HepG2 (cell line): ENCODE data around the gene USP32. TPM values are rescaled to one million over a fixed set of nuclear protein-coding genes. Genes with fewer than 3 reads are reported as not detected.

Experiments used
- ATAC-seq: fragments of 200-7000 bp; cut with Tn5 transposase; 3 replicates; pipeline ENCODE4 v1.9.1; 2020; ENCODE audit warnings: mild to moderate bottlenecking, moderate library complexity
- BruUV-seq: library from RNA; stranded (reverse); fragments of 400-500 nt; replicated peaks from 2 replicates; lab custom pipeline; 2021; lab: Mats Ljungman, UMichigan
- CTCF ChIA-PET: fragments of 300-600 bp; formaldehyde crosslinking; extraction: SDS; loops from one replicate; lab custom pipeline; 2021; ENCODE audit warnings: low total read pairs, inconsistent platforms, low intra/inter-chr PET ratio; lab: Yijun Ruan, JAX
- POLR2A ChIA-PET: fragments of 350-600 bp; sonication (Branson Sonifier 250); formaldehyde crosslinking; loops from one replicate; lab custom pipeline; 2020; ENCODE audit warnings: antibody characterized with exemption, inconsistent platforms; lab: Yijun Ruan, JAX
- DNase-seq: peaks from one replicate; pipeline ENCODE4 v3.0.0-alpha.2; 2015; ENCODE audit warnings: low spot score
- FAIRE-seq: peaks from 3 replicates; lab custom pipeline; 2011; peaks lifted over from hg19 to GRCh38; lab: Jason Lieb, UNC
- H2AFZ ChIP-seq: one replicate; pipeline ENCODE4 v1.6.1; 2011; ENCODE audit warnings: low read length, inconsistent platforms
- H3K27ac ChIP-seq: fragments of 300-600 bp; 3 replicates; pipeline ENCODE4 v1.8.0; 2011; ENCODE audit warnings: mixed run types, mild to moderate bottlenecking, mixed read lengths, low read length, inconsistent platforms; ENCODE audit not compliant: insufficient read depth; ENCODE audit errors: extremely low read length
- H3K27me3 ChIP-seq, 2 experiments: fragments of 200-600 bp in 1 of 2; 2 replicates in 1 of 2; 3 replicates in 1 of 2; pipeline versions ENCODE4 v1.6.0 to v1.8.0; 2011; ENCODE audit warnings: low read length in 2 of 2, mild to moderate bottlenecking in 2 of 2, moderate library complexity in 2 of 2, inconsistent platforms in 1 of 2; ENCODE audit not compliant: insufficient read depth in 2 of 2, control insufficient read depth in 1 of 2
- H3K36me3 ChIP-seq, 2 experiments: fragments of 200-600 bp in 1 of 2; replicated peaks in 1 of 2; 2 replicates in 1 of 2; 3 replicates in 1 of 2; pipeline versions ENCODE4 v1.5.1 to v1.8.0; 2011; ENCODE audit warnings: low read length in 2 of 2, inconsistent platforms in 1 of 2; ENCODE audit not compliant: insufficient read depth in 2 of 2, control insufficient read depth in 1 of 2
- H3K4me1 ChIP-seq: 2 replicates; pipeline ENCODE4 v1.5.1; 2012; ENCODE audit warnings: low read length, inconsistent platforms; ENCODE audit not compliant: insufficient read depth
- H3K4me2 ChIP-seq: 2 replicates; pipeline ENCODE4 v1.6.0; 2011; ENCODE audit warnings: low read depth, low read length, inconsistent platforms
- H3K4me3 ChIP-seq, 3 experiments: fragments of 200-600 bp in 1 of 3; sonication (generic), shearing (Covaris generic) in 1 of 3; replicated peaks in 1 of 3; 2 replicates each; pipeline ENCODE4 v1.5.1; 2011 to 2016; ENCODE audit warnings: low read length in 3 of 3, inconsistent platforms in 2 of 3, low read depth in 2 of 3, mild to moderate bottlenecking in 2 of 3, control low read depth in 1 of 3, mixed read lengths in 1 of 3; ENCODE audit not compliant: insufficient read depth in 1 of 3
- H3K79me2 ChIP-seq: one replicate; pipeline ENCODE4 v1.6.1; 2011; ENCODE audit warnings: low read length, inconsistent platforms; ENCODE audit not compliant: insufficient read depth
- H3K9ac ChIP-seq: 2 replicates; pipeline ENCODE4 v1.6.0; 2011; ENCODE audit warnings: mild to moderate bottlenecking, low read depth, low read length, inconsistent platforms; ENCODE audit not compliant: insufficient read depth
- H3K9me3 ChIP-seq: 2 replicates; pipeline ENCODE4 v1.5.1; 2012; ENCODE audit warnings: mild to moderate bottlenecking, low read length
- H4K20me1 ChIP-seq: 2 replicates; pipeline ENCODE4 v1.6.0; 2011; ENCODE audit warnings: inconsistent platforms, mild to moderate bottlenecking, low read length, moderate library complexity; ENCODE audit not compliant: insufficient read depth
- DPF2 ChIP-seq: sonication (generic); formaldehyde crosslinking; IDR thresholded peaks from 2 replicates; pipeline ENCODE4 v1.4.0; 2020; ENCODE audit warnings: mild to moderate bottlenecking, low read depth, missing genetic modification reagents, borderline replicate concordance
- IRF2 ChIP-seq: IDR thresholded peaks from 2 replicates; pipeline ENCODE4 v1.6.1; 2018; ENCODE audit warnings: missing genetic modification reagents, missing compliant biosample characterization
- MED8 ChIP-seq: sonication (generic); formaldehyde crosslinking; IDR thresholded peaks from 2 replicates; pipeline ENCODE4 v1.8.1; 2023; ENCODE audit warnings: mild to moderate bottlenecking, missing genetic modification reagents; ENCODE audit not compliant: insufficient replicate concordance
- TCF12 ChIP-seq, 2 experiments: fragments of 450-650 bp in 1 of 2; sonication (generic) in 1 of 2; formaldehyde crosslinking in 1 of 2; IDR thresholded peaks; 2 replicates each; pipeline versions ENCODE4 v1.6.1 to v1.8.0; 2017 to 2022; ENCODE audit warnings: antibody characterized with exemption in 1 of 2, mild to moderate bottlenecking in 1 of 2, missing genetic modification reagents in 1 of 2, moderate library complexity in 1 of 2
- ZMYM3 ChIP-seq: sonication (generic); formaldehyde crosslinking; IDR thresholded peaks from 2 replicates; pipeline ENCODE4 v1.5.1; 2020; ENCODE audit warnings: mild to moderate bottlenecking, missing genetic modification reagents
- ZNF605 ChIP-seq: sonication (generic); formaldehyde crosslinking; IDR thresholded peaks from 2 replicates; pipeline ENCODE4 v1.8.0; 2022; ENCODE audit warnings: mild to moderate bottlenecking, missing genetic modification reagents
- ZNF614 ChIP-seq: IDR thresholded peaks from 2 replicates; pipeline ENCODE4 v1.6.1; 2018; ENCODE audit warnings: missing biosample characterization, missing genetic modification reagents, inconsistent platforms, borderline replicate concordance
- ZNF616 ChIP-seq: sonication (generic); formaldehyde crosslinking; IDR thresholded peaks from 2 replicates; pipeline ENCODE4 v1.5.0; 2020; ENCODE audit warnings: low read depth, mild to moderate bottlenecking, missing genetic modification reagents
- WGBS: methylation state at CpG from one replicate; pipeline ENCODE4 v1.1.6; 2017; ENCODE audit warnings: low lambda C conversion rate; 5-methylcytosine and 5-hydroxymethylcytosine counted together
- in situ Hi-C: cut with HindIII; loops from 2 replicates; pipeline ENCODE4 v1.10.0; 2017; ENCODE audit warnings: low pct_unique_long_range_greater_than_20kb; ENCODE audit not compliant: extremely low pct_ligation_motif_present
- intact Hi-C: fragments of 100-400 bp; cut with micrococcal nuclease; formaldehyde crosslinking; loops from one replicate; pipeline ENCODE4 v1.10.0; 2022; ENCODE audit not compliant: unreplicated experiment
- polyA plus RNA-seq, 8 experiments: library from polyadenylated mRNA; depleted of rRNA in 3 of 8; stranded (reverse) in 7 of 8; unstranded in 1 of 8; fragments of >200 nt; fragmentation: Illumina TruSeq in 4 of 8; extraction: Trizol in 4 of 8; gene quantifications; 2 replicates each; pipeline versions ENCODE4 v1.2.1 to v1.2.3, GENCODE V29; 2011 to 2016; ENCODE audit warnings: low read depth in 4 of 8, missing spikeins in 1 of 8, mixed read lengths in 1 of 8; ENCODE audit not compliant: insufficient read depth in 1 of 8
- total RNA-seq, 5 experiments: library from RNA; depleted of rRNA; stranded (reverse); fragments of >200 nt; fragmentation: Illumina TruSeq; extraction: Trizol; gene quantifications; 2 replicates each; pipeline ENCODE4 v1.2.3, GENCODE V29; 2016; ENCODE audit warnings: low read depth in 1 of 5
- TF ChIP-seq, protein P1 (sequence below): sonication (generic); formaldehyde crosslinking; IDR thresholded peaks from 2 replicates; pipeline ENCODE4 v1.5.0; 2020; ENCODE audit warnings: mild to moderate bottlenecking, low read depth, missing genetic modification reagents, borderline replicate concordance
- TF ChIP-seq, protein P2 (sequence below): sonication (generic); formaldehyde crosslinking; IDR thresholded peaks from 2 replicates; pipeline ENCODE4 v1.8.1; 2023; ENCODE audit warnings: missing genetic modification reagents, inconsistent platforms, borderline replicate concordance

USP32 gene
- total and polyA plus RNA-seq, 2 of the 13 experiments (the other 11 are each of a cell fraction or from before 2014, with no cell fraction given): 24.9 to 39.9 TPM

DNA sequence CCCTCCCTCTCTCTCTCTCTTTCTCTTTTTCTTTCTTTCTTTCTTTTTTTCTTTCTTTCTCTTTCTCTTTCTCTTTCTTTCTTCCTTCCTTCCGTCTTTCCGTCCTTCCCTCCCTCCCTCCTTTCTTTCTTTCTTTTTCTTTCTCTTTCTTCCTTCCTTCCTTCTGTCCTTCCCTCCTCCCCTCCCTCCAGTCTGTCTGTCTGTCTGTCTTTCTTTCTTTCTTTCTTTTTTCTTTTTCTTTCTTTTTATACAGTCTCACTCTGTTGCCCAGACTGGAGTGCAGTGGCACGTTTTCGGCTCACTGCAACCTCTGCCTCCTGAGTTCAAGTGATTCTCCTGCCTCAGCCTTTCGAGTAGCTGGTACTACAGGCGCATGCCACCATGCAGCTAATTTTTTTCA is 227.8 kb downstream of the USP32 start:
- no peak overlapping the region for H3K4me3 ChIP-seq
- no peak overlapping the region for H3K27ac ChIP-seq
- ATAC-seq: no peak
- no peak overlapping the region for H2AFZ ChIP-seq
- H3K4me1 ChIP-seq: peaks cover 38% of the 10 kb centered on the region
- DNase-seq: no peak
- H3K79me2 ChIP-seq: no peaks in the 10 kb centered on the region
- intact Hi-C loops: no loop called here
- BruUV-seq: no TSS peak
- FAIRE-seq: no peak
- H4K20me1 ChIP-seq: no peaks in the 10 kb centered on the region
- H3K9me3 ChIP-seq: no peaks in the 10 kb centered on the region
- H3K9ac ChIP-seq: no peak overlapping the region
- POLR2A ChIA-PET: interaction anchor here (1.6 kb wide), 1 partner anchor 7 kb away, joined by 3 read pairs; no protein-coding TSS in a partner anchor
- TF ChIP-seq TCF12 (IDR thresholded peaks at IDR 0.05) (no peak), TCF12 (CRISPR knock-in tag; IDR thresholded peaks at IDR 0.05) (no peak), ZNF616 (no peak), MED8 (CRISPR knock-in tag) (no peak), IRF2 (CRISPR knock-in tag) (no peak), ZNF605 (CRISPR knock-in tag) (no peak), ZMYM3 (no peak), ZNF614 (CRISPR knock-in tag) (no peak), DPF2 (CRISPR knock-in tag) (no peak)
- TF ChIP-seq, protein P1, sequence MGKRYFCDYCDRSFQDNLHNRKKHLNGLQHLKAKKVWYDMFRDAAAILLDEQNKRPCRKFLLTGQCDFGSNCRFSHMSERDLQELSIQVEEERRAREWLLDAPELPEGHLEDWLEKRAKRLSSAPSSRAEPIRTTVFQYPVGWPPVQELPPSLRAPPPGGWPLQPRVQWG (CRISPR knock-in tag): no peak
- TF ChIP-seq, protein P2, sequence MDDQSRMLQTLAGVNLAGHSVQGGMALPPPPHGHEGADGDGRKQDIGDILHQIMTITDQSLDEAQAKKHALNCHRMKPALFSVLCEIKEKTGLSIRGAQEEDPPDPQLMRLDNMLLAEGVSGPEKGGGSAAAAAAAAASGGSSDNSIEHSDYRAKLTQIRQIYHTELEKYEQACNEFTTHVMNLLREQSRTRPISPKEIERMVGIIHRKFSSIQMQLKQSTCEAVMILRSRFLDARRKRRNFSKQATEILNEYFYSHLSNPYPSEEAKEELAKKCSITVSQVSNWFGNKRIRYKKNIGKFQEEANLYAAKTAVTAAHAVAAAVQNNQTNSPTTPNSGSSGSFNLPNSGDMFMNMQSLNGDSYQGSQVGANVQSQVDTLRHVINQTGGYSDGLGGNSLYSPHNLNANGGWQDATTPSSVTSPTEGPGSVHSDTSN (CRISPR knock-in tag): no peak
- TF ChIP-seq, all 625 proteins: peak for 0
- Histone ChIP-seq H3K36me3 (no peaks in the 10 kb centered on the region), H3K4me2 (no peak overlapping the region), H3K27me3 (peaks cover 4 to 31% of the 10 kb centered on the region in 2 experiments; a peak in 2 of 5 replicates)
- in situ Hi-C loops: loop anchor here (10.0 kb wide), 1 partner anchor 271 kb away; no protein-coding TSS in a partner anchor
- 93% methylated on average over 6 of the region's 6 CpGs for WGBS
- CTCF ChIA-PET: no interaction called here
